GF-D8 (cell line): ENCODE measurements around the gene SH3PXD2A.
"Not testable (repeated sequence)": the region's sequence is repeated elsewhere in the genome, so short reads cannot be mapped to it uniquely, and the experiment has no call there.

Source experiments
- DNase-seq: peaks from one replicate; lab custom pipeline; 2025; lab: John Stamatoyannopoulos, UW

The SH3PXD2A gene

DNA sequence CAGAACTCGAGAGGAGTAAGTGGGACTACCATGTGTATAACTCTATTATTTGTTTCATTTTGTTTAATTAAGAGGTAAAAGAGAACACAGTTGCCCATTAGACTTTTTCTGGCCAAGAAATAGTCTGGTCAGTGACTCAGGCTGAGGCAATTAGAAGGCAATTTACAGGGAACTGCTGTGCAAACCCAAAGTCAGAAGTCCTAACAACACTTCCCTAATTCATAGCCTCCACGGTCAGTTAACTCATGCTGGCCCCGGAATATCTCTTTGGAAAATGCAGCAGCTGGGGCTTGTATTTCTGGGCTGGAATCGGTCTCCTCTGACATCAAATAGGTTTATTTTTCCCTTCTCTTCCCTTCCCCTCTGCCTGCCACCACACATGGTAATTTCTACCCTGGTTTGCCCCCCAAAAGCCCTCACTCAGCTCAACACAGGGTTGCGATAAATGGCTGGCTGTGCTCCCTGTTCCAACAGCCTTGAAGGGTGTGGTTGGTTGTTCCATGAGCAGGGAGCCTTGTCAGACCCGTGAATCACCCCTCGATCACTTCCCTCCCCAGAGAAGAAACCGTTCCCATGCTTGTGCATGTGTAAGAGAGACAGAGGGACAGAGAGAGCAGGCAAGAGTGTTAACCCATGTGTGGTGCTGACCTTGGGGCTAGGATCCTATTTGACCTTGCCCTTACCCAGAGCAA is 5.3 kb downstream of the SH3PXD2A start:
- DNase-seq: no peak

DNA sequence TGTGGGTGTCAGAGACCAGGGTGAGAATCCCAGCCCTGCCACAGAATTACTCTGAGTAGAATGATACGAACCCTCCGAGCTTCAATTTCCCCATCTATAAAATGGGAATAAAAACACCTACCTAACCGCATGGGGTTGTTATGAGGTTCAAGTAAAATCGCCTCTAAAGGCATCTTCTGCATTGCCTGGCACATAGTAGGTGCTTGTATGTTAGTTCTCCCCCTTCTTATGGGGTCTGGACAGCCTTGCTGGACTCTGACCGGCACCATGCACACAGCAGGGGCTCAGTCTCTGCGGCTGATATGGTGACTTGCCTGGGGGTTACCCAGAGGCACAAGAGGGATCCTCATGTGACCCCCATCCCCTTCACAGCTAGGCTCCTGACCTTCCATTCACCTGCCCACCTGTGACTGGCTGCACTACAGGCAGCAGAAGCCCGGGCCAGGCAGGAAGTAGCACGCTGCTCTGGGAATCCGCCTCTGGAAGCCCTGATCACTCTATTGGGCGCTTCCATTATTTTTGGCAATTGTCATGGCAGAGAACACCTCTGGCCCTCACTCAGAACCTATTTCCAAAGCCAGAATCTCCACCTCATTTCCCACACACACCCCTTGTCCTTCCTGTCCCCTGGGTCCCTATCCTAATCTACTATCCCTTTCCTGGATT is 6.0 kb downstream of the SH3PXD2A start:
- DNase-seq: no peak

DNA sequence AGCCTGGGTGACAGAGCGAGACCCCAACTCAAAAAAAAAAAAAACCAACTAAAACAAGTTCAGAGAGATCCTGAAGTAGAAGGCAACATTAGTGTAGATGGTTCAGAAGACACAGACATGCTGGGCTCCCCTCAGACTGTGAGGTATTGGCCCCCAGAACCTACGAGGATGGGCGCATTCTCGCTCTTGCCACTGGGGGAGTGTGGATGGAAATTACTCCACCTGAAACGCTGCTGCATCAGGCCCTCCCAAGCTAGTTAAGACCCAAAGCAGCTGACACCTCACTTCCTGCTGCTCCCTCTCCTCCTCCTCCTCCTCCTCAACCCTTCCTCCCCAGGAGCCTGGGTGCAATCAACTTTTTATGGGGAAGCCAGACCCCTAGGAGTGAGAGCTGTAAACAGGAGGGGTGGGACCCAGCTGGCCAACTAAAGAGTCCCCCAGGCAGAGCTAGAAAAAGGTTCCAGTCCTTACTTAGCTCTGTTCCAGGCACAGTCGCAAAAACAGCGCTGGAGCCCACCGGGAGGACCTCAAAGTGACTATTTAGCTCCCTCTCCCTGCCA is 7.4 kb downstream of the SH3PXD2A start:
- DNase-seq: no peak

DNA sequence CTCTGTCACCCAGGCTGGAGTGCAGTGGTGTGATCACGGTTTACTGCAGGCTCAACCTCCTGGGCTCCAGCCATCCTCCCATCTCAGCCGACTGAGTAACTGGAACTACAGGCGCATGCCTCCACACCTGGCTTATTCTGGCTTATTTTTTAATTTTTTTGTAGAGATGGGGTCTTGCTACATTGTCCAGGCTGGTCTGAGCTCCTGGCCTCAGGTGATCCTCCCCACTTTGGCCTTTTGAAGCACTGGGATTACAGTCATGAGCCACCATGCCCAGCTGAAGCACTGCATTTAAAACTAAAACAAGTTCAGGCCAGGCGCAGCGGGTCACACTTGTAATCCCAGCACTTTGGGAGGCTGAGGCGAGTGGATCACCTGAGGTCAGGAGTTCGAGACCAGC is 8.0 kb downstream of the SH3PXD2A start:
- no peak for DNase-seq

DNA sequence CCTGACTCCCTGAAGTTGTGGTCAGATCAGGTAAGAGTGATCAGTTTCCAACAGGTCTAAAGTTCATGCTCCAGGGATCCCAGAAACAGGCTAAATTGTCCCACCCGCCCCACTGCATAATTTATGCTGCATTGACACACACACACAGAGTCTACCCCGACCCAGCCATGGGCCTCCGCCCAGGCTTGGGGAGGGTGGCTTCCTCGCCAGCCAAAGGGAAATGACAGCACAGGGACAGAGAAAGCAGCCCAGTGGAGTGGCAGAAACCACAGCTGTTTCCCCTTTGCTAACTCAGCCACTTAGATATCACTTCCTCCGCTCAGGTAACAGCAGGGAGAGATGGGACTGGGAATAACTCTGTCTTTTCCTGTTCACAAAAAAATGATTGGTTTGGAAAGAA is 9.4 kb downstream of the SH3PXD2A start:
- no peak for DNase-seq

DNA sequence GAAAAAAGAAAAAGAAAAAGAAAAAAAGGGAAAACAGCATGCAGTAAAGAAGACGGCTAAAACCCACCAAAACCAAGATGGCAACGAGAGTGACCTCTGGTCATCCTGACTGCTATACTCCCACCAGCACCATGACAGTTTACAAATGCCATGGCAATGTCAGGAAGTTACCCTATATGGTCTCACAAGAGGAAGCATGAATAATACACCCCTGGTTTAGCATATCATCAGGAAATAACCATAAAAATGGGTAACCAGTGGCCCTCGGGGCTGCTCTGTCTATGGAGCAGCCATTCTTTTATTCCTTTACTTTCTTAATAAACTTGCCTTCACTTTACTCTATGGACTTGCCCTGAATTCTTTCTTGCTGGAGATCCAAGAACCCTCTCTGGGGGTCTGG is 10.0 kb downstream of the SH3PXD2A start:
- not testable (repeated sequence) for DNase-seq

DNA sequence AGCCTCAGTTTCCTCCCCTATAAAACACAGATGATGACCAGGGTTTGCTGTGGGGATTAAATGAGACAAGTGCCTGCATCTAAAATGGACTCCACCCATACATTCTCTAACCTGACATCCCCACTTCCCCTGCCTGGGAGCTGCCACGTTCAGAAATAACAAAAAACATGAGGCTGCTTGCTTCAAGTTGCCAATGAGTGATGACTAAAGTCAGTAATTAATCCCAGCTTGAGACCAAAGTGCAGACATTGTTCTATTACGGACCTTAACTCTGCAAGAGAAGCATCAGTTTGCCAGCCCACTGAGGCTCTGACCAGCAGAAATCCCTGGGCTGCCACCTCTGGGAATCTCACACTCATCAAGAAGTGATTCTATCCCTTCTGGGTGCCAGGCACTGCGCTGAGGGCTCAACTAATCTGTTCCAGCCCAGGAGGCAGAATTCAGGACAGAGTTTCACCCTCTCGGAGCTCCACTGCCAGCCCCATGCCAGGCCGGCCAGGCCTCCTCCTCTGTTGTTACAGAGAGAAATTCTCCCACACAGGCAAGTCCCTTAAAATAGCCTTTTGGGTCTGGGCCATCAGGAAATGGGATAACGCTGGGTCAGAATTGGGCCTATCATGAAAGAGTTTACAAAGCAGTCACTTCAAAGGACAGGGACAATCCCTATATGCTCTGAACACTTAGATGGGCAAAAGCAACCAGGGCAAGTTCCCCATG is 11.4 kb downstream of the SH3PXD2A start:
- no peak for DNase-seq

DNA sequence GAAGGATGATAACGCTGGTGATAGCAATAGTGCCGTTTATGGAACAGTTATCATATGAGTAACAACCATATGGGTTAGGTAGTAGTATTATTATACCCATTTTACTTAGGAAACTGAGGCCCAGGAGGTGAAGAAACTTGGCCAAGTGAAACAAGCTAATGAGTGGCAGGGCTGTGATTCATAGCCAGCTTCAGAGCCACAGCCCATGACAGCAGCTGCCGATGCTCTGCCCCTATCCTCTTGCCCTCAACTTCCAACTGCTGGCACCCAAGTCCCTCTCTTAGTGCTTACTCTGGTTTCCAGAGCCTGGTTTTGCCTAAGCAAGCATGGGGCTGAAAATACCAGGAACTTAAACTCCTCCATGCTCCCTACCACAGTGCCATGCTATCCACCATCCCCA is 12.3 kb downstream of the SH3PXD2A start:
- DNase-seq: no peak

DNA sequence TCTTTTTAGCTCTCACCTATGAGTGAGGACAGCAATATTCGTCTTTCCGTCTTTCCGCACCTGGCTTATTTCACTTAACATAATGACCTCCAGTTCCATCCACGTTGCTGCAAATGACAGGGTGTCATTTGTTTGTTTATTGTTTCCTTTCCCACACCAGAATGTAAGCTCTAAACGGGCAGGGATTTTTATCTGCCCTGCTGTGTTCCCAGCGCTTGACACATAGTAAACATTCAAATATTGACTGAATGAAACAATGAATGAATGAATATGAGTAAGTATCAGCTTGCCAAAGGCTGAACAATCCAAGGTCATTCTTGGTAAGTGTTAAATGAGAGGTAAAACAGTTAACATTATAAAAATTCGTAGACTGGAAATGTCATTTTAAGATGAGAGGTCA is 12.8 kb downstream of the SH3PXD2A start:
- no peak for DNase-seq

DNA sequence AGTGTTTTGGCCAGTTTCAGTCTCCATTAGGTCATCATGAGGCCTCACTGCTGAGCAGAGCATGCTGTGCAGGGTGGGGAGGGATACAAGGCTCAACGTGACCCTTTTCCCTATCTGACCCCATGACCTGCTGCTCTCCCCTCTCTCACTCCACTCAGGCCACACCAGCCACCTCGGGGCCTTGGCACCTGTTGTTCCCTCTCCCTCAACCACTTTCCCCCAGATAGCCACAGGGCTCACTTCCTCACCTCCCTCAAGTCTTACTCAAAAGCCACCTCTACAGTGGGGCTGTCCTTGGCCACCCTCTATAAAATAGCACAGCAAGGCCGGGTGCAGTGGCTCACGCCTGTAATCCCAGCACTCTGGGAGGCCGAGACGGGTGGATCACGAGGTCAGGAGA is 13.9 kb downstream of the SH3PXD2A start:
- no peak for DNase-seq

DNA sequence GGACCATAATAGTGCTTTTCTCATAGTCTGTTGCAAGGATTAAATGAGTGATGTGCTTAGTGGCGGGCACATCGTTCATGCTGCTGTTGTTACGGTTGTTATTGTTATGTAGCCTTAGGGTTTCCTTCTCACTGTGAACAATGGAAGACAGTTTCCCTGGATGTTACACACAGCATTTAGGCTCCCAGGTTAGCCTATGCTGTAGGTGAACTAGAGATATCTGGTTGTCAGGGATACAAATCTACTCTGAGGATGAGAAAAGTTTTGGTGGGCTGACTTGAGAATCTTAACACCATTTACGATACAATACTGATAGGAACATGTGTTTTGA is 14.7 kb downstream of the SH3PXD2A start:
- DNase-seq: no peak

DNA sequence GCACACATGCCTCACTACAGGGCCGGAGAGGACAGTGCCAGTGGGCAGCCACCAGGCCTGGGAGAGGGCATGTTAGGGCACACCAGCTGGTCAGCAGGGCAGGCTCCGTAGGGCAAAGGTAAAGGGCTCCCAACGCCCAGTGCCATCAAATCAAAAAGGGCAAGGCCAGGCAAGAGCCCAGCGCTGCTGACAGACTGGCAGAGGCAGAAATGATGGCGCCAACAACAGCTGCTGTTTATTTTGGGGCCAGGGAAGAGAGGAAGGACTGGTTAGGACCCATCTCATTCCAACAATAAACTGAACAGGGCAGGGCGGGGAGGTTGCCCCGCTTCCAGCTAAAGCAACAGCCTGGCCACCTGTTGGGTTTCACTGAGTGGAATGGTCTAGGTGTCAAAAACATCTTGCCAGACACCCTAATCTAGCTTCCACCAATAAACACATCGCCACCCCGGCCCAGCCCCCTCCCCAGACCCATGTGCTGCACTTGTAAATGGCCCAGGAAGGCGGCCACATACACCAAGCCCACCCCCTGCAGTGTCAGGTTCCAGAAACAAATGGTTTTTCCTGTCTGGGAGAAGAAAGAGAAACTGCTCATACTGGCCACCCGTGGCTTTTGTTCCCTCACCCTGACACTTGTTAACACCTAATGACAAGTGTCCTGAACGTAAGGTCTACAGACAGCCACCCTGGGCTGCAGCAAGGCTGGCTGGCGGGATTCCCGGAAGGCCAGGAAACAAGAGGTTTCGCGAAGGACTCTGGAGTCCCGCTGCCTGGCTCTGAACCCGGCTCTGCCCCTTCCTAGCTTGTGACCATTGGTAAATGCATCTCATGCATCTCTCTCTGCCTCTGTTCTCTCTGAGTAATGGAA is 15.3 kb downstream of the SH3PXD2A start:
- DNase-seq: no peak

DNA sequence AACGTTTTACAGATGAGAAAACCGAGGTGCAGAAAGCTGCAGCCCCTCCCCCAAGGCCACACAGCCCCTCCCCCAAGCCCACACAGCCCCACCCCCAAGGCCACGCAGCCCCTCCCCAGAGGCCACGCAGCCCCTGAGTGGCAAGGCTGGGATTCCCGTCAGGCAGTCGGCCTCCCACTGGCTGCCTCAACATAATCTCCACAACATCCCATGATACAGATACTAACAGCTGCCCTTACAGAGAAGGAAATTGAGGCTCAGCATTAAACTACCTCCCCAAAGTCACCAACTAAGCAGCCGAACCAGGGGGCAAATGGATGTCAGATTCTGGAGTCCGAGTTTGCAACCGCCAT is 15.9 kb downstream of the SH3PXD2A start:
- DNase-seq: no peak

DNA sequence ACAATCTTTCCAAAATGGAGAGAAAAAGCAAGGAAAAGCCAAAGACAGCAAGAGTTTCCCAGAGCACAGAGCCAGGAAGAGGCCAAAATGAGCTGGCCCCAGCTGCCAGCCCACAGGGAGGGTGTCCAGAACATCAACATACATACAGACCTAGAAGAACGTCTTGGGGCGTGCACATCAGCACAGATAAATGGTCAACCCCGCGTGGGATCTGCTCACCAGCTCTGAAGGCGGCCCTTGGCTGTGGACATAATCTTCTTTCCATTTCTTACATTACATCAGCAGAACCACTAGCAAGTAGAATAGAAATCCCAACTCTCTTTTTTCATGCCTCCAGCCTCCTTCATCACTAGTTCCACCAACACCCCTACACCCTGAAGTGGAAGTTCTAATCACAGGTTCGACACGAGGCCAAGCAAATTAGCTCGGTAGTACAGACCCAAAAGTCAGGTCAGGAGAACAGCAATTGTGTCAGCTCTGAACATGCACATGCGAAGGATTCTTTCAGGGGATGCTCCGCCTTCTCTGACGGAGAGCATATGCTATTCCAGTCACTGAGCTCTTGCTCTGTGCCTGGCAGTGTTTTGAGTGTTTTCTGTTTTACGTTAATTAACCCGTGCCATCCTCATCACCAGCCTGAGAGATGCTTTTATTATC is 16.4 kb downstream of the SH3PXD2A start:
- DNase-seq: no peak

DNA sequence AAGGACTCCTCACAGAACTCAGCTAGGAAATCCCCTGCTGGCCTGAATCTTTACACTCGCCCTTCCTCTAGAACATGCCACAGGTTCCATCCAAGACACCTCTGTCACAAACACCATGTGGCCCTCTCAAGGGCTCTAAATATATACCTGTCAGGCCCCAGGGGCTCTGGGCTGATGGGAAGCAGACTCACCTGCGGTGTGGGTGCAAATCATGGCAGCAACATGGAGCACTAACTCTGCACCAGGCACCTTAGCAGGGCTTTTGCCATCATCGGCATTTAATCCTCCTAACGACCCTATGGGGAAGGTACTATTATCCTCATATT is 17.3 kb downstream of the SH3PXD2A start:
- DNase-seq: no peak

DNA sequence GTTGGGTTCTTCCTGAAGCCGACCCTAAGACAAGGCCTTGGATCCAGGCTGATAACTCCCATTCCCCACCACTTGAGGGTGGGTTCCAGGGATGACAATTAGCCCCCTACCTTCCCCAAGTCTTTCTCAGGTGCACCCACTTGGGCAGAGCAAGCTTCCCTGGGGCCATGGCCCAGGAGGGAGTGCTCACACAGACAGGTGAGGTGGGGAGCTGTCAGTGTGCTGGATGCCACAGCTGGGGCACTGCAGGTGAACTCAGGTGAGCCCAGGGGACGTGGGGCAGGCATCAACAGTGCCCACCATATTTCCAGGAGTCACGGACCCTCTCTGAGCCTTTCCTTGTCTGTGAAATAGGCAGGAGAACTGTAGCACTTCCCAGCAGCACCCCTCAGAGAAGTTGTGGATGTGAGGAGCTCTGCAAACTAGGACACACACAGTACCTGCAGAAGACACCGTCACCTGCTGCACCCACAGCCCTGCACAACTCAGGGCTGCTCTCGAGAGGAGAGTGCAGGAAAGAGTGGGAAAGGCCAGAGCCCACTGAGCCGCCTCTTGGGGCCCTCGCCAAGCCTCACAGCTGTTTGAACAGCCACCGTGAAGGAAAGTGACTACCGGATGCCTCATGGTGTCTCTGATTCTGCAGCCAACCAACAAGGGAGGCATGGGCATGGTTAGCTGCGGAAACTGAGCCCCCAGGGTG is 17.9 kb downstream of the SH3PXD2A start:
- no peak for DNase-seq

DNA sequence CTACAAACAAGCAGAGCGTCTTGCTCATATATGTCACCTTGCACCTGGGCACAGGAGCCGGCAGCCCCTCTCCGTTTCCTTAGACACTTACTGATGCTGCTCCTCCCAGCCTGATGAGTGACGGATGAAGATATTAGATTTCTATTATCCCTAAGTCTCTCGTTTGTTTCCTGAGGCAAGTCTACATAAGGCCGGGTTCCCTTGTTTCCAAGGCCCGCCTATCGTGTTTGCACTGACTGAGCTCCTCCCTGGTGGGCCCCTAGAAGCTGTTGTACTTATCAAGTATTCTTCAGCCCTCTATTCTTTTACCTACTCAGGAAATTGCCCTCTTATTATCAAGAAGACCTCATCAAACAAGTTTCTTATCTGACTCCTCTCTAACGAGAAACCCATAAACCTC is 18.5 kb downstream of the SH3PXD2A start:
- no peak for DNase-seq

DNA sequence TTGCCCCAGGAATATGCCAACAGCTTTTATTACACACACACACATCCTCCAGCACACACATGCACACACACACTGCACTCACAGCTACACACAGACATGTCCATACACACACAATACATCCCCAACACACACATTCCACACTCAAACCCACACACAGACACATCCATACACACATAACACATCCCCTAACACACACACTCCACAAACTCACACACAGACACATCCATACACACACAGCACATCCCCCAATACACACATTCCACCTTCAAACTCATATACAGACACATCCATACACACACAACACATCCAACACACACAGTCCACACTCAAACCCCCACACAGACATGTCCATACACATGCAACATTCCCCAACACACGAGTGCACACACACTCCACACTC is 19.1 kb downstream of the SH3PXD2A start:
- no peak for DNase-seq

DNA sequence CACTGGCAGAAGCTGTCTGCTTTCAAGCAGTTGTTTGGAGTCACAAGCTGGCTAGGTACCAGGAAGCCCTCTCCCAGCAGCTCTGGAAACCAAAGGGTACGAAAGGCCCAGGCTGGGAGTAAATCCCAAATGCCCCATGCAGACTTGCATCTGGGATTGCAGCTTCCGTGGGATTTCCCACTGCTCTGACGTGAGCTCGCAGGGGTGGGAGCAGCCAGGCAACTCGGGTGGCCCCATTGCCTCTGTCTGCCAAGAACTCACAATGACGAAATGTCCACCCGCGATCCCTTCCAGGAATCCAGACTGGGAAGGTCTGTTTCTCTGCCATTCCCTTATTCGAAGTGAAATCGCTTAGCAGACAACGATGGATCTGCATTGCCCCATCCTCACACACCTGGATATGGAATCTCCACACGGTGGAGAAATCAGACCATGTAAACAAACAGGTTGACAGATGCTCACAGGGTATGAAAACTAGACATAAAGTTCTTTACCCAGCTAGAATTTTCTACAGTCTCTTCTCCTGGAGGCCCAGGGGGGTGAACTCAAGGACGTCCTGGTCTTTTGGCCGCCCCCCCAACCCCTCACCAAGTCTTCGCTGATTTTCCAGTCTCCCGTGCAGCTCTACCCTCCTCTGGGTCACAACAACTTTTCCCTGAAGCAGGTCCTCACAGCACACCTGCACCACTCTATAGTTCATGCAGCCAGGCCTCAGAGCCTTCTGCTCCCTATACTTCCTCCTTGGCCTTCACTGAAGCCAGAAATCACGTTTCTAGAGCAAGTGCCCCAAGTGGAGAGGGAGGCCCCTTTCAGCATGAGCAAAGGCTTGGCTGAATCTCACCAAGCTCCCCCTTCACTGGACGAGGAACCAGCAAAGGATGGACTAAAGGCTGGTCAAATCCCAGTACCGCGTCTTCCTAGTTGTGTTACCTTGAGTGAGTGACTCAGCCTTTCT is 20.0 kb downstream of the SH3PXD2A start:
- no peak for DNase-seq

DNA sequence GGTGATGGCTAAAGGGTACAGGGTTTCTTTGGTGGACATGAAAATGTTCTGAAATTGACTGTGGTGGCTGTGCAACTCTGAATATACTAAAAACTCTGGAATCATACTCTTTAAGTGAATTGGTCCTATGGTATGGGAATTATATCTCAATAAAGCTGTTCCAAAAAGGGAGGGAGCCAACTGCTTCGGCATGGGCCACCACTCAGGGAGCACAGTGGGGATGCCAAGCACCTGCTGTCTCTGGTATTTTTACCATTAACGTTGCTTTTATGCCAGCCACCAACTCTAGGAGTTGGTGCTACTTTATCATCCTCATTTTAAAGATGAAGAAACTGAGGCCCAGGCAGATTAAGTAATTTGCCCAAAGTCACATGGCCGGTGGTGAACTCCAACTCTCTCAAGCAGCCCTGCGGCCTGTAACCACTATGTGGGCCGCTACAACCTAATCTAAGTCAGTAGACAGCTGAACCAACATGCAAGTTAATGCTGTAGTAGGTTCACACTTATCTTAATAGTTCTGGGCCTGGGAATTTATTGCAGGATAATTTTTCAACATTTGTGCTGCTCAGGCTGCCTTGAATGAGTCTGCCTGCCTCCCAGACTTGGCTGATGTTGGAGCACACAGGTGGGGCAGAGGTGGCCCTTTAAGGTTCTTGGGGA is 20.8 kb downstream of the SH3PXD2A start:
- DNase-seq: no peak
